Measurements from ENCODE around the gene DUSP11.
"Not testable (repeated sequence)": the region's sequence is repeated elsewhere in the genome, so short reads cannot be mapped to it uniquely, and the experiment has no call there.

DUSP11 gene

GRCh38 chr2:73770725-73771124 is 9.2 kb downstream of the DUSP11 start:
- no peak for FAIRE-seq

GRCh38 chr2:73766994-73767393 is 12.9 kb downstream of the DUSP11 start:
- FAIRE-seq, result no peak

GRCh38 chr2:73766349-73766748 is 13.6 kb downstream of the DUSP11 start:
- FAIRE-seq, result no peak

- no peak for FAIRE-seq
Observed at GRCh38 chr2:73764945-73765344, 15.0 kb downstream of the DUSP11 start.

GRCh38 chr2:73762571-73762970 is 17.3 kb downstream of the DUSP11 start:
- no peak for FAIRE-seq

GRCh38 chr2:73759904-73760303 is 20.0 kb downstream of the DUSP11 start:
- no peak for FAIRE-seq

GRCh38 chr2:73759285-73759764 is 20.6 kb downstream of the DUSP11 start:
- FAIRE-seq, result no peak

- FAIRE-seq, result not testable (repeated sequence)
Observed at GRCh38 chr2:73754332-73754731, 25.6 kb downstream of the DUSP11 start.

- FAIRE-seq, result no peak
Observed at GRCh38 chr2:73749314-73749713, 30.6 kb downstream of the DUSP11 start.

GRCh38 chr2:73746877-73747208 is 33.1 kb downstream of the DUSP11 start:
- no peak for FAIRE-seq

- no peak for FAIRE-seq
Observed at GRCh38 chr2:73746015-73746876, 33.7 kb downstream of the DUSP11 start.

- no peak for FAIRE-seq
Observed at GRCh38 chr2:73740767-73741166, 39.1 kb downstream of the DUSP11 start.

GRCh38 chr2:73739101-73739500 is 40.8 kb downstream of the DUSP11 start:
- FAIRE-seq, result no peak

GRCh38 chr2:73736855-73737779 is 42.8 kb downstream of the DUSP11 start, which contains the start of gene TPRKB:
Gene TPRKB (minus strand): TSS chr2:73737345. CDS start chr2:73734569, 2,776 bp downstream.
- FAIRE-seq, result no peak

- FAIRE-seq, result no peak
Observed at GRCh38 chr2:73736378-73736777, 43.5 kb downstream of the DUSP11 start.

GRCh38 chr2:73730810-73731209 is 49.1 kb downstream of the DUSP11 start:
- no peak for FAIRE-seq

- FAIRE-seq, result no peak
Observed at GRCh38 chr2:73728711-73729110, 51.2 kb downstream of the DUSP11 start.

- no peak for FAIRE-seq
Observed at GRCh38 chr2:73728043-73728442, 51.9 kb downstream of the DUSP11 start.

- FAIRE-seq, result not testable (repeated sequence)
Observed at GRCh38 chr2:73726657-73727056, 53.2 kb downstream of the DUSP11 start.

GRCh38 chr2:73718851-73719621 is 60.9 kb downstream of the DUSP11 start:
- no peak for FAIRE-seq

- no peak for FAIRE-seq
Observed at GRCh38 chr2:73718421-73718820, 61.5 kb downstream of the DUSP11 start.

- FAIRE-seq, result not testable (repeated sequence)
Observed at GRCh38 chr2:73717695-73718094, 62.2 kb downstream of the DUSP11 start.

- FAIRE-seq, result no peak
Observed at GRCh38 chr2:73717251-73717606, 62.7 kb downstream of the DUSP11 start.
